Activated CD8-positive, alpha-beta memory T cell treated with anti-CD3 and anti-CD28 coated beads for 36 hours (primary cell): ENCODE measurements around the gene MLF2. TPM values are rescaled to one million over a fixed set of nuclear protein-coding genes. Genes with fewer than 3 reads are reported as not detected.

ENCODE experiments used
- total RNA-seq, 2 experiments: library from RNA; stranded (reverse); gene quantifications; one replicate each; pipeline ENCODE4 v1.2.3, GENCODE V29; 2021

The MLF2 gene
- total RNA-seq, 2 experiments from 2014 or later = 144 to 150 TPM

Other genes starting within 250 kb of the MLF2 start
- gene GAPDH, start 218.6 kb downstream of the MLF2 start, total RNA-seq = 1,000 to 10,000 TPM; 8,536 to 8,736 TPM
- gene IFFO1, start 197.1 kb downstream of the MLF2 start, total RNA-seq = 10 to 100 TPM; 11.2 to 12.8 TPM
- gene NOP2, start 184.8 kb downstream of the MLF2 start, total RNA-seq = 100 to 1,000 TPM; 157 to 160 TPM
- gene CHD4, start 145.8 kb downstream of the MLF2 start, total RNA-seq = 100 to 1,000 TPM; 276 to 283 TPM
- gene LPAR5, start 117.2 kb downstream of the MLF2 start, total RNA-seq = 1 to 10 TPM; 8.3 to 9.0 TPM
- gene ACRBP, start 105.7 kb downstream of the MLF2 start, total RNA-seq = under 1 TPM; 0.88 to 0.95 TPM
- 10 to 100 TPM; 10.8 to 13.3 TPM for gene ING4, start 90.0 kb downstream of the MLF2 start, total RNA-seq
- gene ZNF384, start 63.8 kb downstream of the MLF2 start, total RNA-seq = 10 to 100 TPM; 59.3 to 59.8 TPM
- under 1 TPM; 0.55 to 0.80 TPM for gene PIANP, start 52.3 kb downstream of the MLF2 start, total RNA-seq
- gene COPS7A, start 29.1 kb downstream of the MLF2 start, total RNA-seq = 10 to 100 TPM; 43.5 to 46.1 TPM
- gene PTMS, start 13.2 kb upstream of the MLF2 start, total RNA-seq = 10 to 100 TPM; 87.1 to 97.7 TPM
- gene LAG3, start 19.4 kb upstream of the MLF2 start, total RNA-seq = 100 to 1,000 TPM; 324 to 331 TPM
- gene CD4, start 36.4 kb upstream of the MLF2 start, total RNA-seq = 1 to 10 TPM; 1.4 to 1.6 TPM
- under 1 TPM; 0.21 to 0.44 TPM for gene GPR162, start 68.7 kb upstream of the MLF2 start, total RNA-seq
- gene P3H3, start 75.3 kb upstream of the MLF2 start, total RNA-seq = 1 to 10 TPM; 1.8 TPM
- gene GNB3, start 87.8 kb upstream of the MLF2 start, total RNA-seq = under 1 TPM; 0.32 to 0.63 TPM
- gene CDCA3, start 98.1 kb upstream of the MLF2 start, total RNA-seq = 10 to 100 TPM; 50.0 to 53.1 TPM
- gene USP5, start 99.0 kb upstream of the MLF2 start, total RNA-seq = 100 to 1,000 TPM; 151 to 152 TPM
- 1,000 to 10,000 TPM; 1,928 to 1,984 TPM for gene TPI1, start 114.4 kb upstream of the MLF2 start, total RNA-seq
- gene SPSB2, start 120.2 kb upstream of the MLF2 start, total RNA-seq = 1 to 10 TPM; 3.3 to 4.6 TPM
- gene LRRC23, start 151.7 kb upstream of the MLF2 start, total RNA-seq = 1 to 10 TPM; 3.1 to 6.0 TPM
- 100 to 1,000 TPM; 171 to 175 TPM for gene ENO2, start 161.4 kb upstream of the MLF2 start, total RNA-seq
- 10 to 100 TPM; 44.1 to 44.3 TPM for gene ATN1, start 174.8 kb upstream of the MLF2 start, total RNA-seq
- gene RNU7-1, start 190.7 kb upstream of the MLF2 start, total RNA-seq = not detected
- gene C12orf57, start 190.9 kb upstream of the MLF2 start, total RNA-seq = 100 to 1,000 TPM; 234 to 239 TPM
- gene PTPN6, start 198.2 kb upstream of the MLF2 start, total RNA-seq = 100 to 1,000 TPM; 436 to 441 TPM
- 100 to 1,000 TPM; 509 to 511 TPM for gene PHB2, start 217.5 kb upstream of the MLF2 start, total RNA-seq
- 100 to 1,000 TPM; 152 to 162 TPM for gene EMG1, start 217.8 kb upstream of the MLF2 start, total RNA-seq